H1 (cell line): ENCODE data around the gene TNS3. TPM values are rescaled to one million over a fixed set of nuclear protein-coding genes. Genes with fewer than 3 reads are reported as not detected.

Experiments
- CTCF ChIA-PET: fragments of 300-600 bp; sonication (Branson Sonifier 250); formaldehyde crosslinking; loops from one replicate; lab custom pipeline; 2021; ENCODE audit not compliant: partially characterized antibody; lab: Charles Lee
- POLR2A ChIA-PET: fragments of 300-600 bp; sonication (Branson Sonifier 250); formaldehyde crosslinking; loops from one replicate; lab custom pipeline; 2021; ENCODE audit warnings: inconsistent platforms; ENCODE audit not compliant: partially characterized antibody; lab: Charles Lee
- DNase-seq, 2 experiments: peaks; one replicate each; pipeline versions ENCODE4 v3.0.0 to v3.0.0-alpha.2; 2010 to 2022; ENCODE audit warnings: low spot score in 2 of 2, low read depth in 1 of 2, mixed read lengths in 1 of 2
- FAIRE-seq: peaks from 2 replicates; lab custom pipeline; 2011; peaks lifted over from hg19 to GRCh38; lab: Jason Lieb, UNC
- H2AFZ ChIP-seq: 2 replicates; pipeline ENCODE4 v1.8.1; 2012; ENCODE audit warnings: low read length, inconsistent platforms
- H2AK5ac ChIP-seq: 2 replicates; pipeline ENCODE4 v1.6.1; 2013; ENCODE audit warnings: low read depth, low read length
- H2BK120ac ChIP-seq: replicated peaks from 2 replicates; pipeline ENCODE3; 2013; ENCODE audit warnings: low read depth, low read length, inconsistent platforms
- H2BK12ac ChIP-seq: 2 replicates; pipeline ENCODE4 v1.6.1; 2013; ENCODE audit warnings: low read depth, low read length
- H2BK15ac ChIP-seq: 2 replicates; pipeline ENCODE4 v1.6.1; 2013; ENCODE audit warnings: low read length
- H2BK20ac ChIP-seq: 2 replicates; pipeline ENCODE4 v1.6.1; 2013; ENCODE audit warnings: low read length
- H2BK5ac ChIP-seq: 2 replicates; pipeline ENCODE4 v1.6.1; 2013; ENCODE audit warnings: low read depth, low read length
- H3K14ac ChIP-seq: 2 replicates; pipeline ENCODE4 v1.6.1; 2013; ENCODE audit warnings: inconsistent platforms; ENCODE audit not compliant: insufficient read length
- H3K18ac ChIP-seq: 2 replicates; pipeline ENCODE4 v1.6.1; 2013; ENCODE audit warnings: low read length; ENCODE audit errors: extremely low read depth
- H3K23ac ChIP-seq: 2 replicates; pipeline ENCODE4 v1.6.1; 2013; ENCODE audit warnings: inconsistent platforms; ENCODE audit not compliant: insufficient read length
- H3K23me2 ChIP-seq: 2 replicates; pipeline ENCODE4 v1.6.1; 2013; ENCODE audit warnings: low read depth, low read length
- H3K27ac ChIP-seq: 2 replicates; pipeline ENCODE4 v1.6.1; 2011; ENCODE audit warnings: low read depth, low read length, inconsistent platforms
- H3K27me3 ChIP-seq, 4 experiments: replicated peaks in 1 of 4; 1 replicate in 1 of 4; 2 replicates in 3 of 4; pipeline versions ENCODE4 v1.6.1 to v1.8.1; 2011 to 2013; ENCODE audit warnings: low read length in 3 of 4, mild to moderate bottlenecking in 3 of 4, inconsistent platforms in 2 of 4, mixed read lengths in 2 of 4, moderate library complexity in 1 of 4; ENCODE audit not compliant: control insufficient read depth in 3 of 4, insufficient read depth in 3 of 4; ENCODE audit errors: extremely low read depth in 1 of 4
- H3K36me3 ChIP-seq, 4 experiments: 2 replicates each; pipeline versions ENCODE4 v1.6.1 to v1.8.1; 2011 to 2013; ENCODE audit warnings: mild to moderate bottlenecking in 4 of 4, low read length in 3 of 4, moderate library complexity in 2 of 4, control low read depth in 1 of 4, inconsistent platforms in 1 of 4; ENCODE audit not compliant: insufficient read depth in 4 of 4, control insufficient read depth in 2 of 4
- H3K4ac ChIP-seq: replicated peaks from 2 replicates; pipeline ENCODE3; 2013; ENCODE audit warnings: low read length, low read depth, mixed read lengths, inconsistent platforms; ENCODE audit not compliant: insufficient read length
- H3K4me1 ChIP-seq, 4 experiments: replicated peaks in 1 of 4; 1 replicate in 1 of 4; 2 replicates in 3 of 4; pipeline versions ENCODE4 v1.6.1 to v1.8.1; 2011 to 2013; ENCODE audit warnings: low read length in 3 of 4, inconsistent platforms in 2 of 4, mixed read lengths in 1 of 4; ENCODE audit not compliant: insufficient read depth in 4 of 4, control insufficient read depth in 3 of 4
- H3K4me2 ChIP-seq, 2 experiments: 2 replicates each; pipeline versions ENCODE4 v1.6.1 to v1.8.1; 2011 to 2013; ENCODE audit warnings: low read depth in 2 of 2, low read length in 2 of 2, control low read depth in 1 of 2, inconsistent platforms in 1 of 2, mild to moderate bottlenecking in 1 of 2; ENCODE audit not compliant: insufficient read depth in 1 of 2
- H3K4me3 ChIP-seq, 4 experiments: fragments of 200-600, 300-600 bp in 1 of 4; sonication (generic), shearing (Covaris generic), sonication (Bioruptor Twin) in 1 of 4; 2 replicates each; pipeline versions ENCODE4 v1.5.1 to v1.8.1; 2011 to 2016; ENCODE audit warnings: low read length in 4 of 4, low read depth in 3 of 4, control low read depth in 2 of 4, inconsistent platforms in 2 of 4, mild to moderate bottlenecking in 2 of 4, mixed read lengths in 1 of 4, moderate library complexity in 1 of 4; ENCODE audit not compliant: insufficient read depth in 2 of 4; ENCODE audit errors: extremely low read depth in 1 of 4
- H3K56ac ChIP-seq: replicated peaks from 2 replicates; pipeline ENCODE3; 2013; ENCODE audit warnings: low read depth, mild to moderate bottlenecking, mixed read lengths, low read length, inconsistent platforms; ENCODE audit not compliant: insufficient read length
- H3K79me1 ChIP-seq: 2 replicates; pipeline ENCODE4 v1.6.1; 2013; ENCODE audit warnings: low read depth, low read length, control low read depth
- H3K79me2 ChIP-seq, 2 experiments: 2 replicates each; pipeline versions ENCODE4 v1.6.1 to v1.8.1; 2012 to 2013; ENCODE audit warnings: low read length in 2 of 2, mild to moderate bottlenecking in 2 of 2, inconsistent platforms in 1 of 2; ENCODE audit not compliant: insufficient read depth in 2 of 2, control insufficient read depth in 1 of 2
- H3K9ac ChIP-seq, 4 experiments: replicated peaks in 1 of 4; 1 replicate in 1 of 4; 2 replicates in 3 of 4; pipeline versions ENCODE4 v1.6.1 to v1.8.1; 2011 to 2013; ENCODE audit warnings: low read depth in 3 of 4, low read length in 3 of 4, control low read depth in 2 of 4, mild to moderate bottlenecking in 2 of 4, moderate library complexity in 2 of 4, inconsistent platforms in 1 of 4; ENCODE audit errors: extremely low read depth in 1 of 4
- H3K9me3 ChIP-seq, 2 experiments: 2 replicates each; pipeline versions ENCODE4 v1.6.1 to v1.8.1; 2012 to 2013; ENCODE audit warnings: mild to moderate bottlenecking in 2 of 2, moderate library complexity in 2 of 2, control low read depth in 1 of 2, inconsistent platforms in 1 of 2, low read depth in 1 of 2, low read length in 1 of 2, mixed read lengths in 1 of 2; ENCODE audit not compliant: insufficient read depth in 2 of 2
- H4K20me1 ChIP-seq, 2 experiments: replicated peaks in 1 of 2; 2 replicates each; pipeline versions ENCODE3 to v1.8.1; 2011 to 2013; ENCODE audit warnings: inconsistent platforms in 2 of 2, low read length in 2 of 2, mild to moderate bottlenecking in 1 of 2; ENCODE audit not compliant: insufficient read depth in 2 of 2, control insufficient read depth in 1 of 2
- H4K5ac ChIP-seq: 2 replicates; pipeline ENCODE4 v1.6.1; 2013; ENCODE audit warnings: low read length, low read depth, mixed read lengths, inconsistent platforms; ENCODE audit not compliant: insufficient read length
- H4K8ac ChIP-seq: 2 replicates; pipeline ENCODE4 v1.8.0; 2013; ENCODE audit warnings: mild to moderate bottlenecking, moderate library complexity, low read length, inconsistent platforms; ENCODE audit not compliant: insufficient read depth; ENCODE audit errors: extremely low read depth
- H4K91ac ChIP-seq: replicated peaks from 2 replicates; pipeline ENCODE3; 2013; ENCODE audit warnings: low read length, mixed read lengths, inconsistent platforms; ENCODE audit not compliant: insufficient read length
- ATF3 ChIP-seq: IDR thresholded peaks from 2 replicates; pipeline ENCODE4 v1.6.1; 2011; ENCODE audit warnings: low read depth, mild to moderate bottlenecking, low read length; ENCODE audit not compliant: insufficient read depth
- BACH1 ChIP-seq: IDR thresholded peaks from 2 replicates; pipeline ENCODE4 v1.6.1; 2012; ENCODE audit warnings: low read length, improper control_type of control experiment
- CBX5 ChIP-seq: fragments of 300-800, 300-1000 bp; sonication (generic); IDR thresholded peaks from 2 replicates; pipeline ENCODE4 v1.7.1; 2016; ENCODE audit warnings: antibody characterized with exemption, low read length, low read depth
- CEBPB ChIP-seq: IDR thresholded peaks from 2 replicates; pipeline ENCODE4 v1.6.1; 2012; ENCODE audit warnings: low read depth, low read length
- EGR1 ChIP-seq: IDR thresholded peaks from 2 replicates; pipeline ENCODE4 v1.6.1; 2011; ENCODE audit warnings: low read depth, low read length, borderline replicate concordance
- MAX ChIP-seq: IDR thresholded peaks from 2 replicates; pipeline ENCODE4 v1.6.1; 2012; ENCODE audit warnings: inconsistent platforms
- POU5F1 ChIP-seq: IDR thresholded peaks from 2 replicates; pipeline ENCODE4 v1.6.1; 2011; ENCODE audit warnings: low read depth, mild to moderate bottlenecking, low read length, moderate library complexity
- RBBP5 ChIP-seq: IDR thresholded peaks from 2 replicates; pipeline ENCODE4 v1.7.1; 2012; ENCODE audit warnings: low read depth, mild to moderate bottlenecking, inconsistent platforms, low read length, moderate library complexity, borderline replicate concordance
- SAP30 ChIP-seq: fragments of 300-600 bp; sonication (generic); IDR thresholded peaks from 2 replicates; pipeline ENCODE4 v1.7.1; 2012; ENCODE audit warnings: low read length, moderate library complexity, mild to moderate bottlenecking, inconsistent platforms; ENCODE audit not compliant: insufficient read depth, insufficient replicate concordance
- SIX5 ChIP-seq: IDR thresholded peaks from 2 replicates; pipeline ENCODE4 v1.6.1; 2011; ENCODE audit warnings: mild to moderate bottlenecking, low read depth, low read length
- TBP ChIP-seq: IDR thresholded peaks from 2 replicates; pipeline ENCODE4 v1.6.1; 2011; ENCODE audit warnings: low read depth, low read length, improper control_type of control experiment
- TCF12 ChIP-seq: IDR thresholded peaks from 2 replicates; pipeline ENCODE4 v1.6.1; 2011; ENCODE audit warnings: low read depth, mild to moderate bottlenecking, low read length
- TEAD4 ChIP-seq: IDR thresholded peaks from 2 replicates; pipeline ENCODE4 v1.6.1; 2012; ENCODE audit warnings: low read depth, low read length, inconsistent platforms, mixed read lengths
- WGBS, 2 experiments: shearing (Covaris generic) in 1 of 2; methylation state at CpG; one replicate each; pipeline versions ENCODE4 v1.1.6 to v1.1.7; 2013 to 2015; ENCODE audit warnings: low lambda C conversion rate in 2 of 2, mixed read lengths in 2 of 2, inconsistent platforms in 1 of 2, low coverage in 1 of 2, missing lambda C conversion rate in 1 of 2; ENCODE audit not compliant: insufficient replicate concordance in 2 of 2, insufficient coverage in 1 of 2, insufficient read length in 1 of 2; ENCODE audit errors: extremely low coverage in 1 of 2, missing lambda C conversion rate in 1 of 2; 5-methylcytosine and 5-hydroxymethylcytosine counted together
- polyA plus RNA-seq, 7 experiments: library from polyadenylated mRNA; depleted of rRNA in 3 of 7; stranded (reverse) in 5 of 7; unstranded in 2 of 7; fragments of >200 nt in 5 of 7; fragments of 200-250 nt in 2 of 7; gene quantifications; 1 replicate in 5 of 7; 2 replicates in 1 of 7; 4 replicates in 1 of 7; pipeline versions ENCODE4 v1.2.1 to v1.2.3, GENCODE V29; 2011 to 2013; ENCODE audit warnings: missing spikeins in 2 of 7, mixed read lengths in 2 of 7
- total RNA-seq: library from RNA; stranded (reverse); fragmentation: NEBNext Ultra II Directional; extraction: Animal tissue kit (Norgen Biotek cat#: 25700); gene quantifications from 2 replicates; pipeline ENCODE4 v1.2.1, GENCODE V29; 2021

The TNS3 gene
- total and polyA plus RNA-seq, 2 of the 8 experiments (the other 6 are each of a cell fraction or from before 2014, with no cell fraction given): 11.9 to 24.2 TPM

DNA sequence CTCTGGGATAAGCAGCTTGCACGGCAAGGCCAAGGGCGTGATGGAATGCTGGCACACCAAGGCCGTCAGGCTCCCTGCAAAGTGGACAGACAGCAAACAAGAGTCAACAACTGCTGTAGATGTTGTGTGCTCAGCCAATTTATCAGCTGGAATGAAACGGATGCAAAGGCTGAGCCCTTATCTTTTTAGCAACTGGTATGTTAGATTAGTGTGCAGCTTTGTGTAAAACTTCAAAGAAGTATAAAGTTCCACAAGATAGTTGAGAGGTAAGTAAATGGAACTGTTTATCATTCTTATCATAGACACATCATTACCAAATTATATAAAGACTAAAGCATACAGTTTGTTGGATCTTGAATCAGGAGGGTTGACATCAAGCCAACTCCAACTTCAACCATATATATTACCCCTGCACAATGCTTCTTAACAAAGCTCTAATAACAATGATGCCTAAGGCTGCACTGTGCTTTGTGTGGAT is 289.0 kb downstream of the TNS3 start:
- CTCF ChIA-PET: interaction anchor here (1.0 to 1.4 kb wide), 5 partner anchors 8 to 845 kb away, joined by 3 to 4 read pairs (median 3); no protein-coding TSS in a partner anchor
- Histone ChIP-seq H3K23ac (no peak overlapping the region), H3K79me1 (no peaks in the 10 kb centered on the region), H3K4me1 (no peaks in the 10 kb centered on the region), H3K4me3 (no peak overlapping the region), H2BK20ac (no peak overlapping the region), H2BK12ac (no peak overlapping the region), H3K4ac (no peak overlapping the region), H4K91ac (no peak overlapping the region), H2AK5ac (no peak overlapping the region), H2BK15ac (no peak overlapping the region), H2BK5ac (no peak overlapping the region), H2AFZ (no peak overlapping the region), H2BK120ac (no peak overlapping the region), H3K14ac (no peak overlapping the region), H4K20me1 (peaks cover 0 to 2% of the 10 kb centered on the region in 2 experiments), H3K27ac (no peak overlapping the region), H3K27me3 (no peaks in the 10 kb centered on the region), H3K23me2 (no peaks in the 10 kb centered on the region), H4K8ac (no peak overlapping the region), H3K9me3 (no peaks in the 10 kb centered on the region), H3K36me3 (peaks cover 0 to 17% (median 12%) of the 10 kb centered on the region in 4 experiments; a peak in 6 of 8 replicates), H3K4me2 (no peak overlapping the region), H3K18ac (no peak overlapping the region), H3K9ac (no peak overlapping the region), H3K79me2 (no peaks in the 10 kb centered on the region), H4K5ac (no peak overlapping the region), H3K56ac (no peak overlapping the region)
- DNase-seq (no peak), FAIRE-seq (no peak)
- POLR2A ChIA-PET: no interaction called here
- 95% methylated on average over 4 of the region's 4 CpGs; no CpG with 5 or more reads in 1 of the 2 experiments for WGBS, 2 experiments
- no peak for TF ChIP-seq BACH1
- no peak for TF ChIP-seq CBX5
- no peak for TF ChIP-seq RBBP5
- no peak for TF ChIP-seq TCF12
- no peak for TF ChIP-seq SAP30
- TF ChIP-seq TBP: no peak
- TF ChIP-seq EGR1: no peak
- TF ChIP-seq MAX: no peak
- no peak for TF ChIP-seq CEBPB
- no peak for TF ChIP-seq SIX5
- TF ChIP-seq POU5F1: no peak
- no peak for TF ChIP-seq TEAD4
- no peak for TF ChIP-seq ATF3
